NB4 (cell line): ENCODE results near the gene TMEM52.

Experiments
- DNase-seq: peaks from one replicate; pipeline ENCODE4 v3.0.0; 2010; ENCODE audit warnings: low read depth
- H3K4me3 ChIP-seq: one replicate; pipeline ENCODE4 v1.5.1; 2011; ENCODE audit warnings: mild to moderate bottlenecking, low read depth, low read length, moderate library complexity
- MYC ChIP-seq: IDR thresholded peaks from 2 replicates; pipeline ENCODE4 v1.6.1; 2011; ENCODE audit warnings: low read depth, low read length
- POLR2A ChIP-seq: IDR thresholded peaks from 2 replicates; pipeline ENCODE4 v1.6.1; 2011; ENCODE audit warnings: mild to moderate bottlenecking; ENCODE audit not compliant: insufficient read length; ENCODE audit errors: extremely low read depth
- TF ChIP-seq, protein P1 (sequence below): IDR thresholded peaks from one replicate; pipeline ENCODE4 v1.5.1; 2012; ENCODE audit warnings: low read depth, low read length
- TF ChIP-seq, protein P2 (sequence below): IDR thresholded peaks from 2 replicates; pipeline ENCODE4 v1.6.1; 2011; ENCODE audit warnings: low read depth, low read length

Gene TMEM52

DNA sequence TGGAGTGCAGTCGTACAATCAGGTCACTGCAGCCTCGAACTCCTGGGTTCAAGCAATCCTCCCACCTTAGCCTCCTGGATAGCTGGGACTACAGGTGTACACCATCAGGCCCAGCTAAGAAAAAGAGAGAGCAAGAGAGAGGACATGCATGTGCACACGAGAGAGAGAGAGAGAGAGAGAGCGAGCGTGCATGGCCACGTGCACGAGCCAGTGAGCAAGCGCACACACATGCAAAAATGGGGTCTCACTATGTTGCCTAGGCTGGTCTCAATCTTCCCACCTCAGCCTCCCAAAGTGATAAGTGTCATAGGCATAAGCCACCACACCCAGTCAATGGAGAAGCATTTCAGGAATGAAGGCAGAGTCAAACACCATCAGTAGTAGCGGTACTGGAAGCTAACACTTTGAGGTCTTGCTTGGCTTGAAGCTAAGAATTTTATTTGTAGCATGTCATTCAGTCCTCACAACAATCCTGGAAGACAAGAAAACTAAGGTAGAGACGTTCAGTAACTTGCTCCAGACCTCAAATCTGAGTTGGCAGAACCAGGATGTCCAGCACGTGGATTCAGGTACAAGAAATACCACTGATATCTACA, 42.6 kb downstream of the TMEM52 start:
- TF ChIP-seq POLR2A (no peak), MYC (no peak)
- TF ChIP-seq, protein P1, sequence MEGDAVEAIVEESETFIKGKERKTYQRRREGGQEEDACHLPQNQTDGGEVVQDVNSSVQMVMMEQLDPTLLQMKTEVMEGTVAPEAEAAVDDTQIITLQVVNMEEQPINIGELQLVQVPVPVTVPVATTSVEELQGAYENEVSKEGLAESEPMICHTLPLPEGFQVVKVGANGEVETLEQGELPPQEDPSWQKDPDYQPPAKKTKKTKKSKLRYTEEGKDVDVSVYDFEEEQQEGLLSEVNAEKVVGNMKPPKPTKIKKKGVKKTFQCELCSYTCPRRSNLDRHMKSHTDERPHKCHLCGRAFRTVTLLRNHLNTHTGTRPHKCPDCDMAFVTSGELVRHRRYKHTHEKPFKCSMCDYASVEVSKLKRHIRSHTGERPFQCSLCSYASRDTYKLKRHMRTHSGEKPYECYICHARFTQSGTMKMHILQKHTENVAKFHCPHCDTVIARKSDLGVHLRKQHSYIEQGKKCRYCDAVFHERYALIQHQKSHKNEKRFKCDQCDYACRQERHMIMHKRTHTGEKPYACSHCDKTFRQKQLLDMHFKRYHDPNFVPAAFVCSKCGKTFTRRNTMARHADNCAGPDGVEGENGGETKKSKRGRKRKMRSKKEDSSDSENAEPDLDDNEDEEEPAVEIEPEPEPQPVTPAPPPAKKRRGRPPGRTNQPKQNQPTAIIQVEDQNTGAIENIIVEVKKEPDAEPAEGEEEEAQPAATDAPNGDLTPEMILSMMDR, result no peak
- TF ChIP-seq, protein P2, sequence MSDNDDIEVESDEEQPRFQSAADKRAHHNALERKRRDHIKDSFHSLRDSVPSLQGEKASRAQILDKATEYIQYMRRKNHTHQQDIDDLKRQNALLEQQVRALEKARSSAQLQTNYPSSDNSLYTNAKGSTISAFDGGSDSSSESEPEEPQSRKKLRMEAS, result no peak
- no peak for DNase-seq
- no peak overlapping the region for H3K4me3 ChIP-seq

DNA sequence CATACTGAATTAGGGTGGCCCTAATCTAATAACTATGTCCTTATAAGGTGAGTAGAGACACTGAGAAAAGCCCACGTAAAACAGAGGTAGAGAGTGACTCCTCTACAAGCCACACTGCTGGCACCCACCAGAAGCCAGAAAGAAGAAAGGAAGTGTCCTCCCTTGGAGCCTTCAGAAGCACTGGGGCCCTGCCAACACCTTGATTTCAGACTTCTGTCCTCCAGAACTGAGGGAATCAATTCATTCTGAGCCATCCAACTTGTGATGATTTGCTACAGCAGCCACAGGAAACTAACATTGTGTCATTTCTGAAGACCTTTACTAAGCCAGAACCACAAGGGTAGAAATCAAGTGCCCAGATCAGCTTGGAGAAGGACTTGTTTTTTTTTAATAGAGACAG, 43.1 kb downstream of the TMEM52 start:
- DNase-seq, result no peak
- TF ChIP-seq POLR2A, result no peak
- TF ChIP-seq, protein P1, result no peak
- TF ChIP-seq MYC, result no peak
- TF ChIP-seq, protein P2, result no peak
- H3K4me3 ChIP-seq, result no peak overlapping the region

DNA sequence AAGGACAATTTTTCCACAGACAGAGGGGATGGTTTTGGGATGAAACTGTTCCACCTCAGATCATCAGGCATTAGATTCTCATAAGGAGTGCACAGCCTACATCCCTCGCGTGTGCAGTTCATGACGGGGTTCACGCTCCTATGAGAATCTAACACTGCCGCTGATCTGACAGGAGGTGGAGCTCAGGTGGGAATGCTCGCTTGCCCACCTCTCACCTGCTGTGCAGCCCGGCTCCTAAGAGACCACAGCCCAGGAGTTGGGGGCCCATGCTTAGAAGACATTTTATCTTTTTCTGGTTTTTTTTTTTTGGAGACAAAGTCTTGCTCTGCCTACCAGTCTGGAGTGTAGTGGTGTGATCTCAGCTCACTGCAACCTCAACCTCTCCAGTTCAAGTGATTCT, 44.2 kb downstream of the TMEM52 start:
- no peak for DNase-seq
- TF ChIP-seq, protein P1, result no peak
- TF ChIP-seq MYC, result no peak
- TF ChIP-seq, protein P2, result no peak
- no peak for TF ChIP-seq POLR2A
- no peak overlapping the region for H3K4me3 ChIP-seq

DNA sequence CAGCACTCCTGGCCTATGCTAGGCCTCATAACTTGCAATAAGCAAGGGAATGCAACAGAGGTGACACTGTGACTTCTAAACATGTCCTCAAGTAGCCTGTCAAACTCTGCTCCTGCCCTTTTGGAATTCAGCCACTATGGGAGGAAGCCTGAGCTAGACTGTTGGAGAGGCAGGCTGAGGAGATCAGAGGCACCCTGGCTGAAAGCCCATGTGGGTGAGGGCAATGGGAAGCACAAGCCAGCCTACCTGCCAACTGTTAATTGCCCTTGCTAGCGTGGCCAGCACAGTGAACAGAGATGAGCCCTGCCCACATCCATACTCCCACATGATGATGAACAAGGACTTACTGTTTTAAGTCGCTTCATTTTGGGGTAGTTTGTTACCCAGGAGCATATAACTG, 45.9 kb downstream of the TMEM52 start:
- DNase-seq, result no peak
- H3K4me3 ChIP-seq, result no peak overlapping the region
- TF ChIP-seq, protein P2, result no peak
- TF ChIP-seq, protein P1, result no peak
- TF ChIP-seq MYC (no peak), POLR2A (no peak)

DNA sequence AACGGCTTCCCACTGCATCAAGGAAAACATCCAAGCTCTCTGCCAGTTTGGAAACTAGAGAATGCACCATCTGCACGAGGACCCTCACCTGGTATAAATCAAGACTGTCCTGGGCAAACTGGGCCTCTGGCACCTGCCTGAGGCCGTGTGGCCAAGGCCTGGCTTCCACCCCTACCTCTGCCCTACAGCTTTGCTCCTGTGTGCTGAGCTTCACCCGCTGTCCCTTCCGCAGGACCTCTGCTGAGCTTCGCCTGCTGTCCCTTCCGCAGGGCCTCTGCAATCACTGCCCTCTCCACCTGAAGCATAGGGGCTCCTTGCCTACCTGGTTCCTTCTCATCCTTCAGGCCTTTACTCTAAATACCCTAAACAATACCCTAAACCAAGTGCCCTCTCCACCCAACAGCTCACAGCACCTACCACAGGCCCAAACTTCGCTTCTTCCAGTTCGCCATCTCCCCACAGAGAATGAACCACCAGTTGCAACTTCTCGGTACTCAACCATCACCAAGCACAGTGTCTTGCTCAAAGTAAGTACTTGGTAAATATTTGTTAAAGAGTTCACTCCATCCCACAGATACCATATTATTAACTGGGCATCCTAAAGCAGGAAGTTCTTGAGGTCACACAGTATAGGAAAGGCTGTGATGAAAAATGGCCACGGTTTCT, 46.6 kb downstream of the TMEM52 start:
- DNase-seq, result no peak
- no peak overlapping the region for H3K4me3 ChIP-seq
- TF ChIP-seq, protein P2, result no peak
- TF ChIP-seq, protein P1, result no peak
- TF ChIP-seq POLR2A (no peak), MYC (no peak)
